ENCODE measurements around the gene WIPF1.

The WIPF1 gene

GRCh38 chr2:174573621-174574081 is 24.0 kb downstream of the WIPF1 start:
- H3K9me3 ChIP-seq = no peaks in the 10 kb centered on the region
- H3K4me3 ChIP-seq = no peak overlapping the region
- intact Hi-C loops (cut with DNase I; ENCODE audit: low total_unique reads) = no loop called here
- H3K4me1 ChIP-seq = peaks cover 0 to 6% (median 0%) of the 10 kb centered on the region in 4 donors
- no peak for TF ChIP-seq CTCF (IDR thresholded peaks at IDR 0.05)
- no peak overlapping the region for H3K27ac ChIP-seq
- no peaks in the 10 kb centered on the region for H3K27me3 ChIP-seq
- DNase-seq = peak in 1 of 2 donors; percentile 68
- peaks cover 41 to 58% (median 49%) of the 10 kb centered on the region in 3 donors for H3K36me3 ChIP-seq

DNA sequence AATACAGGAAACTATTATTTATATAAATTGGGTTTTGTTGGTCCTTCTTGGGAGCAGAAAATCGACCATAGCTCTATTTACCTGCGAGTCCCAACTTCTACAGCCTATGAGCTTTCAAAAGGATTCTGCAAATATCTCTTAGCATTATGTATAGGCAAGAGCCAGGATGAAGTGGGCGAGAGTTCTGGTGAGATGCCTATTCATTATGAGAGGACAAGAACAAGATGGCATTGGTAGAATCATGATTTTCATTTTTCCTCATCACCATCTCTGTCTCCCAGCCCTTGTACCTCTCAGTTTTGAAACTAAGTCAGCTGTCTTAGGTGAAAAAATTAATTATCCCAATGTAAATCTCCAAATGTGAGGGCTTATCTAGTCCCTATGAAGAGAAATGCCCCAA is 25.0 kb downstream of the WIPF1 start:
- no peak for TF ChIP-seq CTCF (IDR thresholded peaks at IDR 0.05)
- Histone ChIP-seq H3K4me3 (no peak overlapping the region), H3K4me1 (no peaks in the 10 kb centered on the region), H3K27me3 (no peaks in the 10 kb centered on the region), H3K27ac (no peak overlapping the region), H3K36me3 (peaks cover 45 to 61% (median 57%) of the 10 kb centered on the region in 3 donors), H3K9me3 (no peaks in the 10 kb centered on the region)
- intact Hi-C loops (cut with DNase I; ENCODE audit: low total_unique reads) = no loop called here
- DNase-seq = no peak

GRCh38 chr2:174571669-174572323 is 25.8 kb downstream of the WIPF1 start:
- peak in 1 of 2 donors; percentile 58 for DNase-seq
- Histone ChIP-seq H3K4me1 (no peaks in the 10 kb centered on the region), H3K27me3 (no peaks in the 10 kb centered on the region), H3K4me3 (no peak overlapping the region), H3K36me3 (peaks cover 53 to 65% (median 64%) of the 10 kb centered on the region in 3 donors), H3K27ac (no peak overlapping the region), H3K9me3 (no peaks in the 10 kb centered on the region)
- intact Hi-C loops (cut with DNase I; ENCODE audit: low total_unique reads) = no loop called here
- TF ChIP-seq CTCF (IDR thresholded peaks at IDR 0.05) = no peak

GRCh38 chr2:174570318-174570958 is 27.2 kb downstream of the WIPF1 start:
- DNase-seq = no peak

DNA sequence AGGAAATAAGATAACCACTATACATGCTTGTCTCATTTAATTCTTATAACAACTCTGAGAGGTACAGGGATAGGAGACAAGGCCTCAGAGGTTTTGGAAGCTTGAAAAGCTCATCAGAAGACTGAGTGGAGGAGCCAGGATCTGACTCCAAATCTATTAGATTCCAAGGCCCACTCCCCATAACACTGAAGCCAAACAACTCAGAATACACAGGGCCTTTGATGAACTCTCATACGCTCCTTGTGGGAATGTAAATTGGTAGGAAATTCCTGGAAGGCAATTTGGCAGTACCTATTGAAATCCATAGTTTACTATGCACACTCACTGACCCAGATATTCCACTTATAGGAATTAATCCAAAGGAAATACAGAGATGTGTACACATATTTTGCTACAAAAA is 27.9 kb downstream of the WIPF1 start:
- peaks cover 54 to 72% (median 66%) of the 10 kb centered on the region in 3 donors for H3K36me3 ChIP-seq
- DNase-seq = no peak

More at GRCh38 chr2:174570318-174570958, 27.2 kb downstream of the WIPF1 start:
- Histone ChIP-seq H3K27ac (no peak overlapping the region), H3K36me3 (peaks cover 60 to 72% (median 66%) of the 10 kb centered on the region in 3 donors), H3K9me3 (no peaks in the 10 kb centered on the region), H3K4me3 (no peak overlapping the region), H3K27me3 (no peaks in the 10 kb centered on the region), H3K4me1 (no peaks in the 10 kb centered on the region)
- intact Hi-C loops (cut with DNase I; ENCODE audit: low total_unique reads) = no loop called here
- TF ChIP-seq CTCF (IDR thresholded peaks at IDR 0.05) = no peak

More for the DNA sequence above, 27.9 kb downstream of the WIPF1 start:
- Histone ChIP-seq H3K27ac (no peak overlapping the region), H3K4me1 (no peaks in the 10 kb centered on the region), H3K27me3 (no peaks in the 10 kb centered on the region), H3K9me3 (no peaks in the 10 kb centered on the region), H3K4me3 (no peak overlapping the region)
- no peak for TF ChIP-seq CTCF (IDR thresholded peaks at IDR 0.05)
- intact Hi-C loops (cut with DNase I; ENCODE audit: low total_unique reads) = no loop called here
